Myocyte (in vitro differentiated cells): Measurements from ENCODE around the gene SLC35D2. TPM values are rescaled to one million over a fixed set of nuclear protein-coding genes. Genes with fewer than 3 reads are reported as not detected.
"Not testable (repeated sequence)": the region's sequence is repeated elsewhere in the genome, so short reads cannot be mapped to it uniquely, and the experiment has no call there.

Experiments
- DNase-seq: peaks from one replicate; pipeline ENCODE4 v3.0.0-alpha.2; 2012; ENCODE audit warnings: low read depth
- total RNA-seq: library from RNA; depleted of rRNA; stranded (reverse); fragments of >200 nt; gene quantifications from 2 replicates; pipeline ENCODE4 v1.2.3, GENCODE V29; 2014

Gene SLC35D2
- total RNA-seq, 1 donor from 2014 or later, result 14.7 TPM

DNA sequence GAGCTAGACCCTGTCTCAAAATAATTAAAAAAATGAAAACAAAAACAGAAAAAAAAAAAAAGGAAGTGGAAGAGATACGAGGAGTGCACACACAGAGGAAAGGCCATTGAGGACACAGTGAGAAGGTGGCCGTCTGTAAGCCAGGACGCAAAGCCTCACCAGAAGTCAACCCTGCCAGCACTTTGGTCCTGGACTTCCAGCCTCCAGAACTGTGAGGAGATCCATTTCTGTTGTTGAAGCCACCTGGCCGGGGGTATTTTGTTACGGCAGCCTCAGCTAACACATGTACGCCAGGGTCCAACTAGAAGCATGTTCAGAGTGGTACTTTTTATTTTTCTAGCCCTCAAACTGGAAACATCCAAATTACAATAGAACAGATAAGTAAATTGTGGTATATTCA lies 21.8 kb downstream of the SLC35D2 start:
- DNase-seq, result no peak

DNA sequence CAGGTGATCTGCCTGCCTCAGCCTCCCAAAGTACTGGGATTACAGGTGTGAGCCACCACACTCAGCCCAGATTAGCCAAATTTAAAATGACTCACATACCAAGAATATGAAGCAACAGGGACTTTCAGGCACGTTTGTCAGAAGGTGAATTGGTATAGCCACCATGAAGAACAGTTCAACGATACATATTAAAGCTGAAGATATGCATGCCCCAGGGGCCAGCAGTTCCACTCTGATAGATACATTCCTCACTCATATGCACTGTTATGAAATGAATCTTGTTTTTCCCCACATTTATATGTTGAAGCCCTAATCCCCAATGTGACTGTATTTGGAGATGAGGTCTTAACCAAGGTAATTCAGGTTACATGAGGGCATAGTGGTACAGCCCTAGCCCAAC lies 22.5 kb downstream of the SLC35D2 start:
- no peak for DNase-seq

DNA sequence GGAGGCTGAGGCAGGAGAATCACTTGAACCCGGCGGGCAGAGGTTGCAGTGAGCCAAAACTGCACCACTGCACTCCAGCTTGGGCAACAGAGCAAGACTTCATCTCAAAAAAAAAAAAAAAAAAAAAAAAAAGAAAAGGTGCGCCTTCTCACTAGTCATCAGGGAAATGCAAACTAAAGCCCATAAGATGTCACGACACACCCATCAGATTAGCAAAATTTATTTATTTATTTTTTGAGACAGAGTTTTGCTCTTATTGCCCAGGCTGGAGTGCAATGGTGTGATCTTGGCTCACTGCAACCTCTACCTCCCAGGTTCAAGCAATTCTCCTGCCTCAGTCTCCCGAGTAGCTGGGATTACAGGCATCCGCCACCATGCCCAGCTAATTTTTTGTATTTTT lies 23.0 kb downstream of the SLC35D2 start:
- DNase-seq, result not testable (repeated sequence)

DNA sequence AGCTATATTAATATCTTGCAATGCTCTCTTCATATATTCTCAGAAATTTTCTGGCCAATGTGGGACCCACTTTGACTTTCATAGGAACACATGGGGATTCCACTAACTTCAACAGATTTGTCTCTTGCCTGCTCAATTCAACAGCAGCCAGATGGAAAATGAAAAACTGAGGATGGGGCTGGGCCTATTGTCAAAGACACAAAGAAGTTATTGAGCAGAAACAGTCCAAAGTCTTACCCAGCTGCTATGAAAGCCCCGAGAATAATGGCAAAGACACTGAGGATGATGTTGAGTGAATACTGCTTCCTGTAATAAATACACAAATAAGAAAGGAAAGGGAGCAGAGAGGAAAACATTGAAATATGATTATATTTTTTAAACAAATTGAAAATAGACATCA lies 32.6 kb downstream of the SLC35D2 start:
- DNase-seq, result no peak

GRCh38 chr9:96348261-96348660 lies 35.2 kb downstream of the SLC35D2 start:
- no peak for DNase-seq

DNA sequence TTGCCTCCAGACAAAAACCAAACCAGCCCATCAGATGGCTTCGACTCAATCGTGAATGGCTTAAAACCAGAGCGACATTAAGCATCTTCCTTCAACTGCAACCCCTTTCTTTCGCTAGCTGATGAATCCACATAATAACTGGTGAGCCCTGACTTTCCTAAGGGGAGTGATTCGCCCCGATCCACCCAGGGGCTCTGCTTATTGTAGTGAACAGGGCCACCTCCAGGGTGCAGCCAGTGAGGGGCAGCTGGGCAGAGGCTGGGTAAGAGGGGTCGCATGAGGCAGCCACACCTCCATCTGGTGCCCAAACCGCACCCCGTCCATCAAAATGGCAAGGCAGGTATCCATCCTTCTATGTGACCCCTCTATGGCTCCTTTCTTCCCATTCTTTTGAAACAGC lies 38.0 kb downstream of the SLC35D2 start:
- no peak for DNase-seq

- DNase-seq, result peak; percentile 90
Observed at GRCh38 chr9:96344458-96345180, 38.9 kb downstream of the SLC35D2 start.

DNA sequence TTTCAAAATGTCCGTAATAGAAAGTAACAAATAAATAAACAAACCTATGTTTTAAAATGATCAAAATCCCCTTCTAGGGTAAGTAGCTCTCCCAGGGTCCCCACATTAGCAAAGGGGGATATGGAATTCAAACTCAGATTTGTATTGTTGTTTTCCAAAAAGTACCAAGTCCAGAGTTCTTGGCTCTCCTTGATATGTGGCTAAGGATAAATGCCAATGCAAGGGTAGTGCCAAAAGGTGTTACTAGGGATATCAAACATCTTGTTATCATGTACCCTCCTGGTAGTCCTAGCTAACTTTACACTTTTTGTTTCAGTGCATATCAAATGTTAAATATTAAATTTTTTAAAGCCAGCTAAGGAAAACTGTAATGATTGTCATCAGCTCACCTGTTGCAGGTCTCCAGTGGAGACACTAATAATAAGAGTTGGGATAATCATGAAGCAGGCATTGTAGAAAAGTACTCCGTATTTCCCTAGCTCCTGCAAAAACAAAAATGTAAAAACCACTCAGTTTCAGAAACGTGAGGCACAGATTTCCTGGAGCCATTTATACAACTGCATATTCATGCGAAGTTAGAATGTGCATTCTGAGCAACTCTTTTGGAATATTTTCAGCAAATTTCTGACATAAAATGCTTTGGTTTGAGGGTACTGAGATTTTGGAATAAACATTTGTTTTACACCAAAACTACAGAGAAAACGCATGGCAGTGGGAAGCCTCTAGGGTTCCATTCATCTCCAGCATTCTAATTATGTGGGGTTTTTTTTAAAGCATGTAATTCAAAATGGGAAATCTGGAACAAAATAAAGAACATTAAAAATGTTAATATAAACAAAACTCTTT lies 39.8 kb downstream of the SLC35D2 start:
- peak; percentile 5 for DNase-seq

- DNase-seq, result no peak
Observed at GRCh38 chr9:96342571-96343245, 40.8 kb downstream of the SLC35D2 start.

- DNase-seq, result no peak
Observed at GRCh38 chr9:96340707-96341106, 42.8 kb downstream of the SLC35D2 start.

GRCh38 chr9:96338299-96338698 lies 45.2 kb downstream of the SLC35D2 start:
- DNase-seq, result no peak

- DNase-seq, result no peak
Observed at GRCh38 chr9:96333958-96334357, 49.6 kb downstream of the SLC35D2 start.

DNA sequence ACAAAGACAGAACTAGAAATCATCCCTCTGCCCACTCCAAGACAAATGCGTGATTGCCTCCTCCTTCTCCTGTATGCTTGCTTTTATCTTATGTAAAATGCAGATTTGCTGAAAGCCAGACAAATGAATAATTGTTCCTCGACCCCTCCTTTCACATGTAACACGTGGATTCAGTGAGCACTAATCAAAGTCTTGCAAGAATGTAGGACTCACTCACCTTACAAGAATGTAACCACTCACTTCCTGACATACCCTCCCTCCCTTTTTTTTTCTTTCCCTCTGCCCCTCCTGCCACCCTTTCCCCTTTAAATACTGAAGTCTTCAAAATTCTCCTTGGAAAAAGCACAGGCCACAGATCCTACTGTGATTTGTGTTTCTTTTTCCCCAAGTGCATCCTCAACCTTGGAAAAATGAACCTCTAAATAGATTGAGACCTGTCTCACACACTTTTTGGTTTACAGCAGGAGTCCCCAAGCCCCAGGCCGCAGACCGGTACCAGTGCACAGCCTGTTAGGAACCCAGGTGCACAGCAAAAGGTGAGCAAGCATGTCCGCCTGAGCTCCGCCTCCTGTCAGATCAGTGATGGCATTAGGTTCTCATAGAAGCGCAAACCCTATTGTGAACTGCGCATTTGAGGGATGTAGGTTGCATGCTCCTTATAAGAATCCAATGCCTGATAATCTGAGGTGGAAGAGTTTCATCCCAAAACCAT lies 52.1 kb downstream of the SLC35D2 start:
- DNase-seq, result no peak

DNA sequence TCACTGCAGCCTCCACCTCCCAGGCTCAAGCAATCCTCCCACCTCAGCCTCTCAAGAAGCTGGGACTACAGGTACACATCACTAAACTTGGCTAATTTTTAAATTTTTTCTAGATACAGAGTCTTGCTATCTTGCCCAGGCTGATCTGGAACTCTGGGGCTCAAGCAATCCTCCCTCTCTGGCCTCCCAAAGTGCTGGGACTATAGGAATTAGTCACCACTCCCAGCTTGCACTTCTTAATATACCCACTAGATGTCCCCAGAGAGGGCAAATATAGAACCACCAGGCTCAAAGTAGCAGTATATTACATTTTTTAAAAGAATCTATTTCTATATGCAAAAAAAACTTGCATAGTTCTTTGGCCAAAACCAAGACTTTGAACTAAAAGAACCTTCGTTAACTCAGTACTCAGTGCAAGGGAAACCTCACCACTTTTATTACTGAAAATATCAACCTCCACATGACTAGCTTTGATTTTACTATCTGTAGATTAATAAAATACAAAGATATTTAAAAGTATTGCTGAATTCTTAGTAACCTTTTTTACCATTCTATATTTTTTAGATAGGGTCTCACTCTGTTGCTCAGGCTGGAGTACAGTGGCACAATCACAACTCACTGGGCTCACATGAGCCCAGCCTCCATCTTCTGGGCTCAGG lies 55.7 kb downstream of the SLC35D2 start:
- peak; percentile 79 for DNase-seq

DNA sequence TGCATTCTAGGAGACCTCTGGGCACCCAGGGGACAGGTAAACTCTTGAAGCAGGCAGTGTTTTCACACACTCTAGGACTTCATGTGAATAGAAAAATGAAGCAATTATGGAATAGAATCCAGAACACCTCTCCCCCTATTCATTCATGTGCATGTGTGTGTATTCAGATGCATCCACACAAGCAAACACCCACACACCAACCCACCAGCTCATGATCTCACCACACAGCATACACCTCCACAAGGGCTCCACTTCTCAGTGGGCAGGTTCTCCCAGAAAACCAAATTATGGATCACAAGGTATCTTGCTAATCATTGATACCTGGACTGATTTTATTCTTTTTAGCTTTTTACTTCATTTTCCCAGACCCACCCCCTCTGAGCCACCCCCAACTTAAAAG lies 60.3 kb downstream of the SLC35D2 start:
- no peak for DNase-seq

GRCh38 chr9:96322736-96323135 lies 60.8 kb downstream of the SLC35D2 start:
- DNase-seq, result not testable (repeated sequence)

DNA sequence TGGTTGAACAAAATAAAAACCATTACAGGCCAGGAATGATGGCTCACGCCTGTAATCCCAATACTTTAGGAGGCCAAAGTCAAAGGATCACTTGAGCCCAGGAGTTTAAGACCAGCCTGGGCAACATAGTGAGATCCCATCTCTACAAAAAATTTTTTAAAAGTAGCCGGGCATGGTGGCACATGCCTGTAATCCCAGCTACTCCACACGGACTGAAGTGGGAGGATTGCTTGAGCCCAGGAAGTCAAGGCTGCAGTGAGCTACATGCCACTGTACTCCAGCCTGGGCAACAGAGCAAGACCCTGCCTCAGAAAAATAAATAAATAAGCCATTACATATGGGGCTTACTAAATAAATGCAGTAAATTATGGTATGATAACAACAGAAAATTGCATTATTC lies 61.3 kb downstream of the SLC35D2 start:
- DNase-seq, result not testable (repeated sequence)

GRCh38 chr9:96321515-96321914 lies 62.0 kb downstream of the SLC35D2 start:
- no peak for DNase-seq

- DNase-seq, result no peak
Observed at GRCh38 chr9:96320749-96321280, 62.7 kb downstream of the SLC35D2 start.

- no peak for DNase-seq
Observed at GRCh38 chr9:96318921-96319565, 64.5 kb downstream of the SLC35D2 start.
